Breast epithelium (tissue), 4 donors: ENCODE results near the gene RMDN3. TPM values are rescaled to one million over a fixed set of nuclear protein-coding genes. Genes with fewer than 3 reads are reported as not detected.

Experiments
- DNase-seq, 2 donors: peaks; one replicate each; pipeline ENCODE4 v3.0.0-alpha.2; 2019; ENCODE audit warnings: low spot score in 2 of 2
- H3K27ac ChIP-seq, 2 donors: fragments of 200-600 bp; sonication (generic) in 1 of 2; one replicate each; pipeline ENCODE4 v1.5.1; 2016 to 2019; ENCODE audit warnings: mild to moderate bottlenecking in 1 of 2
- H3K27me3 ChIP-seq, 2 donors: fragments of 200-600 bp; sonication (generic) in 1 of 2; one replicate each; pipeline versions ENCODE4 v1.5.1 to v1.6.0; 2017 to 2019; ENCODE audit warnings: control low read depth in 1 of 2, mild to moderate bottlenecking in 1 of 2
- H3K36me3 ChIP-seq: fragments of 200-600 bp; one replicate; pipeline ENCODE4 v1.5.1; 2019
- H3K4me1 ChIP-seq, 2 donors: fragments of 200-600 bp; sonication (generic); one replicate each; pipeline ENCODE4 v1.5.1; 2016 to 2019; ENCODE audit warnings: control low read depth in 1 of 2
- H3K4me3 ChIP-seq, 3 donors: fragments of 200-600 bp; sonication (generic); 1 replicate in 2 of 3; 2 replicates in 1 of 3; pipeline ENCODE4 v1.5.1; 2016 to 2019; ENCODE audit warnings: mild to moderate bottlenecking in 3 of 3, moderate library complexity in 2 of 3
- H3K9me3 ChIP-seq, 2 donors: fragments of 200-600 bp; sonication (generic) in 1 of 2; one replicate each; pipeline ENCODE4 v1.5.1; 2016 to 2019; ENCODE audit warnings: control low read depth in 1 of 2
- POLR2A ChIP-seq: fragments of 450-650 bp; IDR thresholded peaks from one replicate; pipeline ENCODE4 v1.6.1; 2016; ENCODE audit warnings: antibody characterized with exemption, mild to moderate bottlenecking, moderate library complexity
- POLR2AphosphoS5 ChIP-seq, 3 donors: sonication (generic); formaldehyde crosslinking; IDR thresholded peaks; one replicate each; pipeline ENCODE4 v1.6.1; 2017; ENCODE audit warnings: antibody characterized with exemption in 3 of 3
- intact Hi-C: fragments of 100-400 bp; cut with DNase I; formaldehyde crosslinking; loops from one replicate; pipeline ENCODE4 v1.15.1; 2023; ENCODE audit warnings: low total_unique reads
- total RNA-seq, 3 donors: library from RNA; depleted of rRNA; stranded (reverse); fragments of >200 nt; gene quantifications; one replicate each; pipeline ENCODE4 v1.1.0, GENCODE V29; 2016
- TF ChIP-seq, protein P1 (sequence below), 3 donors: fragments of 450-650 bp; IDR thresholded peaks; one replicate each; pipeline ENCODE4 v1.5.1; 2016 to 2017; ENCODE audit warnings: antibody characterized with exemption in 3 of 3, mild to moderate bottlenecking in 3 of 3, moderate library complexity in 3 of 3

Gene RMDN3
- total RNA-seq, 3 donors from 2014 or later = 31.5 to 35.4 (median 34.4) TPM

DNA sequence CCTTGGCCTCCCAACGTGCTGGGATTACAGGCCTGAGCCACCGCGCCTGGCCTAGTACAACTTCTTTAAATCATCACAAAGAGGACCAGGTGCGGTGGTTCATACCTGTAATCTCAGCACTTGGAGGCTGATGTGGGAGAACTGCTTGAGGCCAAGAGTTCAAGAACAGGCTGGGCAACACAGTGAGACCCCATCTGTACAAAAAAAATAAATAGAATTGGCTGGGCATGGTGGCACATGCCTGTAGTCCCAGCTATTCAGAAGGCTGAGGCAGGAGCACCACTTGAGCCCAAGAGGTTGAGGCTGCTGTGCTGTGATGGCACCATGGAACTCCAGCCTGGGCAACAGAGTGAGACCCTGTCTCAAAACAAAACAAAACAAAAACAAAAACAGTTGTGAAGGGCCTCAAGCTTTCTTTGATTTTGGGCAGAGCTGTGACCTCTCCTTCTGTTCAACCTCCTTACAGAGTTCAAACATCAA is 5.9 kb downstream of the RMDN3 start:
- Histone ChIP-seq H3K4me3 (no peak overlapping the region), H3K36me3 (no peaks in the 10 kb centered on the region), H3K9me3 (no peaks in the 10 kb centered on the region), H3K27ac (no peak overlapping the region), H3K4me1 (no peaks in the 10 kb centered on the region), H3K27me3 (no peaks in the 10 kb centered on the region)
- no peak for DNase-seq
- intact Hi-C loops = no loop called here
- TF ChIP-seq, protein P1, sequence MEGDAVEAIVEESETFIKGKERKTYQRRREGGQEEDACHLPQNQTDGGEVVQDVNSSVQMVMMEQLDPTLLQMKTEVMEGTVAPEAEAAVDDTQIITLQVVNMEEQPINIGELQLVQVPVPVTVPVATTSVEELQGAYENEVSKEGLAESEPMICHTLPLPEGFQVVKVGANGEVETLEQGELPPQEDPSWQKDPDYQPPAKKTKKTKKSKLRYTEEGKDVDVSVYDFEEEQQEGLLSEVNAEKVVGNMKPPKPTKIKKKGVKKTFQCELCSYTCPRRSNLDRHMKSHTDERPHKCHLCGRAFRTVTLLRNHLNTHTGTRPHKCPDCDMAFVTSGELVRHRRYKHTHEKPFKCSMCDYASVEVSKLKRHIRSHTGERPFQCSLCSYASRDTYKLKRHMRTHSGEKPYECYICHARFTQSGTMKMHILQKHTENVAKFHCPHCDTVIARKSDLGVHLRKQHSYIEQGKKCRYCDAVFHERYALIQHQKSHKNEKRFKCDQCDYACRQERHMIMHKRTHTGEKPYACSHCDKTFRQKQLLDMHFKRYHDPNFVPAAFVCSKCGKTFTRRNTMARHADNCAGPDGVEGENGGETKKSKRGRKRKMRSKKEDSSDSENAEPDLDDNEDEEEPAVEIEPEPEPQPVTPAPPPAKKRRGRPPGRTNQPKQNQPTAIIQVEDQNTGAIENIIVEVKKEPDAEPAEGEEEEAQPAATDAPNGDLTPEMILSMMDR (IDR thresholded peaks at IDR 0.05) = no peak
- no peak for TF ChIP-seq POLR2AphosphoS5 (IDR thresholded peaks at IDR 0.05)
- no peak for TF ChIP-seq POLR2A

DNA sequence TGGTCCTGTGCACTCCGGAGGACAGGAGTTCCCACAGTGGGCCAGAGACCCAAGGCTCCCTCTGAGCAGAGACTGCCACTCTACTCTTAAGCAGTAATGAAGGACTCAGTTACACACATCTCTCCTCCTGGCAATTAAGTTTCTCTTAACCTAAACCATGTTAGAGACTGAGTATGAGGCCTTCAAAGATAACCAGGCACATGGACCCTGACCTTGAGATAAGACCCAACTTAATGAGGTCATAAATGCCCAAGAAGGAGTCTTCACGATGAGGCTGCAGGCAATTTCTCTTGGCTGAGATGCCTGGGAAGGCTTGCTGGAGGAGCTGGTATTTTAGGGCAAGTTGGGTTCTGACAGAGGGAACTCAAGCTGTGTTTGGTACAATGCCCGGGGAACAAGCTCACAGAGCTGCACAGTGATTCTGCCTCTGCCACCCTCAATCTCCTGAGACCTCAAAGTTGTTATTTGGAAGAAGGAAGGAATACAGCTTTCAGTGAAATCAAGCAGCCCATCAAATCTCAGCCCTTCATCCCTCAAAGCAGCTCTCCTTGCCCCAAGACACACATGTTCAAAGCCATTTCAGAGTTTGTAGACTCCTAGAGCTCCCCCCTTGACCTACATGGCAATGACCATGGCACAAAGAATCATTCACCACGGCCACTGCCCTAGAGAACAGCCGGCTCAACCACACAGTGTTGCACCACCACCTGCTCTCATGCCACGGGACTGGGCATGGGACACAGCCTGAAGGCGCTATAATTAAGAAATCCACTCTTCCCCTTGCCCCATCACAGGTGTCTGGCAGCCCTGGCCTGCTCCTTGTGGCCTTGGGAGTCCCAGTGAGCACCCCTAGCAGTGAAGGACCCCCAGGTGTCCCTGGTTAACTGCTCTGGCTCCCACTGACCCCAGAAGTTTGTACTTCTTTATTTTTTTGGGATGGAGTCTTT is 7.1 kb downstream of the RMDN3 start:
- no peak overlapping the region for H3K4me3 ChIP-seq
- no peak for DNase-seq
- no peaks in the 10 kb centered on the region for H3K4me1 ChIP-seq
- TF ChIP-seq POLR2AphosphoS5 (IDR thresholded peaks at IDR 0.05) (no peak), POLR2A (no peak)
- TF ChIP-seq, protein P1 (IDR thresholded peaks at IDR 0.05) = no peak
- intact Hi-C loops = no loop called here
- H3K27me3 ChIP-seq = no peaks in the 10 kb centered on the region
- no peak overlapping the region for H3K27ac ChIP-seq
- no peaks in the 10 kb centered on the region for H3K9me3 ChIP-seq
- no peaks in the 10 kb centered on the region for H3K36me3 ChIP-seq

DNA sequence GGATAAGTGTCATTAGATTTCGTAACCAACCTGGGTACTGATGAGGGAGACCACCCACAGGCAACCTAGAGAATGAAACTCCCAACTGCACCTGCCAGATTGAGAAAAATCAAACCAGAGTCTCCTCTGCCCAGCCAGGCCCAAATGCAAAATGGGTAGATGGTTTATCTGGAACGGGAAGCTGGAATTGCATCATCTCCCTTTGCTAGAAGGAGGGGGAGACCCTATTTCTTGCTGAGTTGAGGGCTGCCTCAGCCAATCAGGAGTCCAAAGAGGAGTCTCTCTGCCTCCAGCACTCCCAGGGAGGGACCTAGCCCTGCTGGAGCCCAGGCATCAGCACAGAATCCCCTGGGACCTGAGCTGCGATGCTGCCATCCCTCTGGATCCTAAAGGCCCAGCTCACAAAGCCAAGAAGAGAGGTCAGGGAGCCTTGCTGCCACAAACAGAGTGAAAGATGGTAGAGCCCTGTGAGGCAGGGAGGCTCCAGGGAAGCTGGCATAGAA is 8.1 kb downstream of the RMDN3 start:
- TF ChIP-seq, protein P1 (IDR thresholded peaks at IDR 0.05) = no peak
- TF ChIP-seq POLR2AphosphoS5 (IDR thresholded peaks at IDR 0.05) = no peak
- TF ChIP-seq POLR2A = no peak
- Histone ChIP-seq H3K27ac (no peak overlapping the region), H3K4me3 (no peak overlapping the region), H3K36me3 (no peaks in the 10 kb centered on the region), H3K27me3 (no peaks in the 10 kb centered on the region), H3K9me3 (no peaks in the 10 kb centered on the region), H3K4me1 (no peaks in the 10 kb centered on the region)
- no peak for DNase-seq
- intact Hi-C loops = no loop called here

DNA sequence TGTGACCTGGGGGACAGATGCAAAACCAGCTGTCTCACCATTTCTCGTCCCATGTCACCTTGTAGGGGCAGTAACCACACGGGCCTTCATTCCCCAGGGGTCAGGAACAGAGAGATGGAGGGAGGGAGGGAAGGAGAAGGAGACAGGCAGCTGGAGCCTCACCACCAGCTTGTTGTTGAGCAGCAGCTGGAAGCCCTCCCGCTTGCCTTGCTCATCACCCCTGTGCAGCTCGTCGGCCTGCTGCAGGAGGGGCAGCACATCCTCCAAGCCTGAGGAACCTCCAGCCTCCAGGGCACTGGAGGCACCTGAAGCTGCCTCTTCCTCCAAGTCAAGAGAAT is 10.3 kb downstream of the RMDN3 start:
- Histone ChIP-seq H3K36me3 (peaks cover 4% of the 10 kb centered on the region), H3K27ac (no peak overlapping the region), H3K27me3 (no peaks in the 10 kb centered on the region), H3K4me3 (no peak overlapping the region), H3K9me3 (no peaks in the 10 kb centered on the region), H3K4me1 (no peaks in the 10 kb centered on the region)
- TF ChIP-seq POLR2AphosphoS5 (IDR thresholded peaks at IDR 0.05) (no peak), POLR2A (no peak)
- TF ChIP-seq, protein P1 (IDR thresholded peaks at IDR 0.05) = no peak
- no peak for DNase-seq
- intact Hi-C loops = no loop called here
